Renal cortical epithelial cell (primary cell): ENCODE measurements around the gene SP140L. TPM values are rescaled to one million over a fixed set of nuclear protein-coding genes. Genes with fewer than 3 reads are reported as not detected.
"Not testable (repeated sequence)": the region's sequence is repeated elsewhere in the genome, so short reads cannot be mapped to it uniquely, and the experiment has no call there.

Source experiments
- DNase-seq: peaks from one replicate; pipeline ENCODE4 v3.0.0-alpha.2; 2011; ENCODE audit warnings: low read depth
- total RNA-seq: library from RNA; depleted of rRNA; stranded (reverse); fragments of >200 nt; gene quantifications from 2 replicates; pipeline ENCODE4 v1.2.3, GENCODE V29; 2014

SP140L gene
- total RNA-seq, 1 donor from 2014 or later, result 14.6 TPM

DNA sequence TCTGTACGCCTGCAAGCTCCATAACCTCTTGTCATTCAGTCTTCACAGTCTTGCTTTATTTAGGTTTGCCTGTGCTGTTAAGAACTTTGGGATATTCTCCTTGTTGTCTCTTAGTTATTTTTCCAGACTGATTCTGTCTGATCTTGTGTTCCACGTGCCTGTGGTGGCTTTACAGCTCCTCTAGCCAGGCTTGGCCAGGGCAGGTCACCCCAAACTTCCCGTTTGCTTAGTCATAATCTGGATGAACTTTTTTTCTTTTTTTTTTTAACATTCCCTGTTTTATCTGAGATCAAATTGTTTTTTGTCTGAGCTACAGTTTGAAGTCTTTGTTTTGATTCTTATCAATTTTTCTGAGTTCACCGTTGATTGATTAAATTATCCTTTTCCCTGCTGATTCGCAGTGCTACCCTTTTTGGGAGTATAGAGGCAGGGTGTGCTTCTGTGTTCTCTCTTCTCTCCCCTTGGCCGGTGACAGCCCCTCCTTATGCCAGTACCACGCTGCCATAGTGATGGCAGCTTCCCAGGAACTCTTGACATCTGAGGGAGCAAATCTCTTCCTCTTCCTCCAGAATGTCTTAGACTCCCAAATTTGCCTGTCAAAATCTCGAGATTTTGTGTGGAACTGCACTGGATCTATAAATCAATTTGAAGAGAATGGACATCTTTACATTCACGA lies 91.5 kb downstream of the SP140L start:
- peak; percentile 47 for DNase-seq

- DNase-seq, result no peak
Measured at GRCh38 chr2:230419181-230419580, 92.2 kb downstream of the SP140L start.

DNA sequence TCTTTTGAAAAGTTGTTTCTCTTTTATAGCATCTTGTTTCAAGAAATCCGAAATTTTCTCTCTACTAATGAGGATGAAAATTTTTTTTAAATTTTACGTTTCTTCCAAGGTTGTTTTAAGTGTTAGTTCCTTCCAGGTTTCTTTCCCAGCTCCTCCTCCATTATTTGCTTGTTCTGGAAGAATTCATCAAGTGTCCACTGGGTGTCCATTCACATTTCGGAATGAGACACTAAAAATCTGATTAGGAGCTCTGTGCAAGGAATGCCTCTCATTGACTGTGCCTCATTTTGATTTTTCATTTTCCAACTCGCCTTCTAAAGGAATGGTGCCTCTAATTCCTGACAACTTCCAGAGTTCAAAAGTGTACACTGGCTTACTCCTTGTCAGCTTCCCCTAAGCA lies 95.2 kb downstream of the SP140L start:
- no peak for DNase-seq

- peak; percentile 68 for DNase-seq
Measured at GRCh38 chr2:230423851-230424458, 97.0 kb downstream of the SP140L start.

DNA sequence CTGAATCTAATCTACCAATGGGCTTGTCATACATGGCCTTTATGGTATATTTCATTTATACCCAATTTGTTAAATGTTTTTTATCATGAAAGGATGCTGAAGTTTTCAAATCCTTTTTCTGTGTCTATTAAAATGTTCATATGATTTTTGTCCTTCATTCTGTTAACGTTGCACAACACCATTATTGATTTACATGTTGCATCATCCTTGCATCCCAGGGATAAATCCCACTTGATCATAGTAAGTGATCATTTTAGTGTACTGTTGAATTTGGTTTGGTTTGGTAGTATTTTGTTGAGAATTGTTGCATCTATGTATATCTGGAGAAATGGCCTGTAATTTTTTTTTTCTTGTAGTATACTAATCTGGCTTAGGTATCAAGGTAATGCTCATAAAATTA lies 98.4 kb downstream of the SP140L start:
- DNase-seq, result no peak

GRCh38 chr2:230429513-230429912 lies 102.5 kb downstream of the SP140L start:
- no peak for DNase-seq

- DNase-seq, result no peak
Measured at GRCh38 chr2:230430957-230431910, 104.2 kb downstream of the SP140L start.

DNA sequence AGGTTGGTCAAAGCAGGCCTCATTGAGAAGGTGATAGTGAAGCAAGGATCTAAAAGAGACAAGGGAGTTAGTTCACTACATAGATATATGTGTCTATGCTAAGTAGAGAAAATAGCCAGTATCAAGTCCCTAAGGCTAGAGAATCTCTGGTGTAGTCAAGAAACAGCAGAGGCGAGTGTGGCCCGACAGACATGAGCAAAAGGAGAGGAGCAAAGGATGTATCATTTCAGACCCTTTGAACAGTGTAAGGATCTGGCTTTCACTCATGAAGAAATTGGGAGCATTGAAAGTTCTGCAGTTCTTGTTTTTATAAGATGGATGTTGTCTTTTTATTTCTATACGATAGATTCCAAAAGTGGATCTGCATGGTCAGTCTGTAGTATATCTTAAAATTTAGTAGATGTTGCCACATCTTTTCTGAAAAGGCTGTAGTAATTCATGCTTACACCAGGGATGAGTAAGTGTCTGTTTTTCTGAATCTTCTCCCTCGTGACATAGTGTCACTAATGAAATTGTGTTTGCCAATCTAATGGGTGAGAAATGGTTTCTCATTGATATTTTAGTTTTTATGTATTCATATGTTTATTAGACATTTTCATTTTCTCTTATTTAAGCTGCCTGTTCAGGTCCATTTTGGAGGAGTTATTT lies 107.8 kb downstream of the SP140L start:
- no peak for DNase-seq

DNA sequence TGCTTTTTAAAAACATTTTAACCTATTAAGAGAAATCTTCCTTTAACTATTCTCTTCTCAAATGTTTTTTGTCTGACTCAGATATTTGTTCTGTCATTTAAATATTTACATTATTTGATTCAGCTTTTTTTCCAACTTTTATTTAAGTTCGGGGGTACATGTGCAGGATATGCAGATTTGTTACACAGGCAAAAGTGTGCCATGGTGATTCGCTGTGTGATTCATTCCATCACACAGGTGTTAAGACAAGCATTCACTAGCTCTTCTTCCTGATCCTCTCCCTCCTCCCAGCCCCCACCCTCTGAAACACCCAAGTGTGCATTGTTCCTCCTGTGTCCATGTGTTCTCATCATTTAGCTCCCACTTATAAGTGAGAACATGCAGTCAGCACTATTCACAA lies 108.4 kb downstream of the SP140L start:
- DNase-seq, result no peak

DNA sequence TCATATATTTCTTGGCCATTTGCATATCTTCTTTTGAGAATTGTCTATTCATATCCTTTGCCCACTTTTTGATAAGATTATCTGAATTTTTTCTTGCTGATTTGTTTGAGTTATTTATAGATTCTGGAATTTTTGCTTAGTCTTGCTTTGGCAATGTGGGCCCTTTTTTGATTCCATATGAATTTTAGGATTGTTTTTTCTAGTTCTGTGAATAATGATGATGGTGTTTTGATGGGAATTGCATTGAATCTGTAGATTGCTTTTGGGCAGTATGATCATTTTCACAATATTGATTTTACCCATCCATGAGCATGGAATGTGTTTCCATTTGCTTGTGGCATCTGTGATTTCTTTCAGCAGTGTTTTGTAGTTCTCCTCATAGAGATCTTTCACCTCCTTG lies 112.1 kb downstream of the SP140L start:
- not testable (repeated sequence) for DNase-seq

DNA sequence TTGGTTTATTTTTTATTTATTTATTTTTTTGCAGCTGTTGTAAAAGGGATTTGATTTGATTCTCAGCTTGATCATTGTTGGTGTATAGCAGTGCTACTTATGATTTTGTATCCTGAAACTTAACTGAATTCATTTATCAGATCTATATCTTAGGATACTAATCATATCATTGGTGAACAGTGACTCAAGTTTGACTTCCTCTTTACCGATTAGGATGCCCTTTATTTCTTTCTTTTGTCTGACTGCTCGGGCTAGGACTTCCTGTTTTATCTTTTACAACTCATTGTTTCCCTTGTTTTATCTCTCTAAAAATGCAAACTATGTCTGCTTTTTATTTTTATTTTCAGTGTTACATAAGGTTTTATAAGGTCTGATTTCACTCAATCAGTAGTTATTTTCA lies 112.6 kb downstream of the SP140L start:
- no peak for DNase-seq

DNA sequence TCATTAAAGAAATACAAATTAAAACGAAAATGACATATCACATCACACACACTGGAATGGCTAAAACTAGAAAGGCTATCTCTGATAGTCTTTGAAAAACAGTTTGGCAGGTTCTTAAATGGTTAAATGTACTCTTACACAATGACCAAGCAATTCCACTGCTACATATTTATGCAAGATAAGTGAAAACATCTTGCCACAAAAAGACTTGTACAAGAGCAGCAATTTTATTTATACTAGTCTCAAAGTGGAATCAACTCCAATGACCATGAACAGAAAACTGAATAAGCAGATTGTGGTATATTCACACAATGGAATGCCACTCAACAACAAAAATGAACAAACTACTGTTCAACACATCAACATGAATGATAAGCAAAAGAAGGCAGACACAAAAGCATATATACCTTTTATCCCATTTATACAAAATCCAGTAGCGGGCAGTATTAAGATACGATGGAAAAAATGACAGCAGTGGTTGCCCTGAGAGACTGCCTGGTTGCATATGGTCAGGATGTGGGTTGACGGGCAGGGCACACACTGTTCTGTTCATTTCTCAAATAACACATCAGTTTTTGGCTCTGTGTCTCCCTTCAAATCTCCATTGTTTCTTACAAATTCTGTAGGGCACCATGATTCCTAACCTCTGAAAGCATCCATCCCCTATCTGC lies 114.4 kb downstream of the SP140L start:
- DNase-seq, result no peak

DNA sequence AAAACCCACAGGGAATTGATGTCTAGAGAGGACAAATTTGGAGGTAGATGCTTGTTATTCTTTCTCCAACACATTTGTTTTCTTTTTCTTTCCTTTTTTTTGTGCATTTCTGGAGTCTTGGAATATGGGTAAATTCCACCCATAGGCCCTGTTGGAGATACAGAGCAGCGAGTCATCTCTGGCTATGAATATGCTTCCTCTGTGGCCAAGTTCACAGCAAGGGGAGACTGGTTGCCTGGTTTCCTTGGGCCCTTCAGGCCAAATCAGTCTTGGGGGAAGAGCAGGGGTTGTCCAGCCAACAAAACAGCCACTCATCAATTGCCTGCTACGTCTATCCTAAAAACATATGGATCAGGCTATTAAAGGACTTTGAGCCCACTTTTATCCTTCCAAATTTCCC lies 116.5 kb downstream of the SP140L start:
- DNase-seq, result peak; percentile 31

DNA sequence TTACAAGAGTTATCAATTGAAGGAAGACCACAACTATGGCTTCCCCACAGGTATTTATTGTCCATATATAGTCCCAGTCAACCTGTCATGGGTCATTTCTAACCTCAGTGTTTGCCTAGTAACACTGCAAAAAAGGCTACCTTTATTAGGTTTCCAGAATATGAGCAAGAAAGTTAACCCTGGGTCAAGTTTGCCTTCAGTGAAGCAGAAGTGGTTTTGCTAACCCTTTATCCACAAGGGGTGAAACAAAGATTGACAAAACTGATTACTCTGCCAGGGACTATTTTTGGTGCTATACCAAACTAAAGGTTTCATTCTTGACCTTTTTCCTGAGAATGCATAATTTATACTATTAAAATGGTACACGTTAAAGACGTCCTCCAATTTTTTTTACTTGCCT lies 117.8 kb downstream of the SP140L start:
- no peak for DNase-seq

GRCh38 chr2:230447036-230447435 lies 120.0 kb downstream of the SP140L start:
- DNase-seq, result no peak

GRCh38 chr2:230447455-230448451 lies 120.8 kb downstream of the SP140L start:
- DNase-seq, result no peak

- DNase-seq, result no peak
Measured at GRCh38 chr2:230449901-230450467, 123.0 kb downstream of the SP140L start.

- no peak for DNase-seq
Measured at GRCh38 chr2:230453006-230453405, 126.0 kb downstream of the SP140L start.
